ENCODE measurements around the gene ZNF462. TPM values are rescaled to one million over a fixed set of nuclear protein-coding genes. Genes with fewer than 3 reads are reported as not detected.

Gene ZNF462
- total and polyA plus RNA-seq, 5 donors, result 5.2 to 34.6 (median 30.7) TPM

DNA sequence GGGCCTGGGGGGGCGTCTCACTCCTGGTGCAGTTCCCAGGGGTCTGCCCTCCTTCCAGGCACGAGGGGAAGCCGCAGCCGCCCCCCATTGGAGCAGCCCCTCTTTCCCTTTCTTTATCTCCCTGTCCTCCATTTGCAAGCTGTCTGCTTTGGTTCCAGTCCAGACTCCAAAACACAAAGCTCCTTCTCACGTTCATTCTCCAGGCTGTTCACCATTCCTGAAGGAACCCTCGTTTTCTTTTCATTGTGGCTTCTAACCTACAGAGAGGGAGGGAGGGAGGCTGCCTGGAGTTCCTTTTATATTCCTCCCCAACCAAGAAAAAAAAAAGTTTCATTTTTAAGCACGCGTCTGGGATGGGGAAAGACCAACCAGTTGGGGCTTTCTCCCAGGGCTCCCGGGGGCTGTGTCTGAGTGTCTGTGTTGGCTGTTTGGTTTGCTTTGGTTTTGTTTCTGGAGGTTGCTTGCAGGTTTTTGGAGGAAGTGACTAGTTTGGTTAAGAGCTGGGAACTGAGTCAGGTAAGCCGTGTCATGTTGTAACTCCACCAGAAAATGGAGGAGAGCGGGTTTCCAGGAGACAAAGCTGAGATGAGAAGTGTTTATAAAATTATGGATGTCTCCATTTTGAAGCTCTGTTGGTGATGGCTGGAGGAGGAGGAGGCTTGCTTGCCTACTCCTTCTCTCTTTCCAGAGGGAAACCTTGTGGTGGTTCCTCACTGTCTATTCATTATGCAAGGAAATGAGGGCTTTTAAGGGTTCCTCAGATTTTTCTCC is 1.6 kb downstream of the ZNF462 start:
- ATAC-seq (peak in 1 of 2 donors; percentile 0), DNase-seq (peak; percentile 15 to 73 (median 59))
- peaks cover 2% of the 10 kb centered on the region for H3K4me1 ChIP-seq (ENCODE audit: control insufficient read depth, insufficient read depth, low read length)
- no peaks in the 10 kb centered on the region for H3K9me3 ChIP-seq (ENCODE audit: control insufficient read depth, low read length)
- H3K27me3 ChIP-seq (ENCODE audit: control insufficient read depth, insufficient read depth), result no peaks in the 10 kb centered on the region
- H3K27ac ChIP-seq (ENCODE audit: low read length), result peak overlapping the region; percentile 68
- intact Hi-C loops (cut with DNase I), result loop anchor here (5.0 to 10.0 kb wide), 6 partner anchors 50 to 962 kb away; no protein-coding TSS in a partner anchor
- peak overlapping the region; percentile 95 for H3K4me3 ChIP-seq (ENCODE audit: low read length)
- WGBS, result 13% methylated on average over 11 of the region's 11 CpGs

DNA sequence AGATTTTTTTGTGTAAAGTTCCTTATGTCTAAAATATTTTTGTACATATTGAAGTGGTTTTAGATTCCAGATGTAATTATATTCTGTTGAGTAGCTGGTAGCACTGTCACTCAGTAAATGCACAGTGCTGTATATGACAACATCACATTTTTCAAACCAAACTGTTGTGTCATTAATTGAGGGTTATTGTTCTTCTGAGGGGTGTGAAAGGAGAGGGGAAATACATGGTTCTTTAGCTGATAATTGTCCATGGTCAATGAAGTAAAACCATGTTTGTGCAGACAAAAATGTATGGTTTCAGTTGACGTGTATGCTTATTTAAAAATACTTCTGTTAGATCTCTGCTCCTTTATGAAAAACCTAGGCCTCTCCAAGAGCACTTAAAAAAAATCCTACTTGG is 3.3 kb downstream of the ZNF462 start:
- no peaks in the 10 kb centered on the region for H3K9me3 ChIP-seq (ENCODE audit: control insufficient read depth, low read length)
- DNase-seq (no peak), ATAC-seq (no peak)
- intact Hi-C loops (cut with DNase I), result loop anchor here (10.0 kb wide), 4 partner anchors 49 to 309 kb away; no protein-coding TSS in a partner anchor
- H3K27ac ChIP-seq (ENCODE audit: low read length), result no peak overlapping the region
- H3K4me1 ChIP-seq (ENCODE audit: control insufficient read depth, insufficient read depth, low read length), result peaks cover 2% of the 10 kb centered on the region
- H3K4me3 ChIP-seq (ENCODE audit: low read length), result no peak overlapping the region
- no peaks in the 10 kb centered on the region for H3K27me3 ChIP-seq (ENCODE audit: control insufficient read depth, insufficient read depth)
- 74% methylated on average over 1 of the region's 1 CpG for WGBS

DNA sequence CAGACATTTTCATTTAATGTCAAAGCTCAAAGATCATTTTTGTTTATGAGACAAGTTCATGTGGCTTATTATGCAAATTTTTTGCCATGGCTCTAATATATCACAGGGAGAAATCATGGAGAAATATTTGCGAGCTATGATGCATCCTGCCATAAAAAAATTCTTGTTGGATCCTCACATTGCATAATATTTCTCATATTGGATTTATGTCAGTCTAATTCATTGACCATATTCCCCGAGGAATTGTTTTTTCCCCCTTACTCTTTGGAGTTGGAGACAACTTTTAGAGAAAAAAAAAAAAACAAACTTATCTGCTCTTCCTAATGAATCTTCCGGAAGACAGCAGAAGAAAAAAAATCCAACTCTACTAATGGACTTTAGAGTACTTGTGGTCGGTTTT is 4.3 kb downstream of the ZNF462 start:
- 74% methylated on average over 4 of the region's 4 CpGs for WGBS
- H3K27ac ChIP-seq (ENCODE audit: low read length), result no peak overlapping the region
- no peaks in the 10 kb centered on the region for H3K27me3 ChIP-seq (ENCODE audit: control insufficient read depth, insufficient read depth)
- no peaks in the 10 kb centered on the region for H3K9me3 ChIP-seq (ENCODE audit: control insufficient read depth, low read length)
- ATAC-seq (no peak), DNase-seq (no peak)
- intact Hi-C loops (cut with DNase I), result loop anchor here (10.0 kb wide), 4 partner anchors 48 to 308 kb away; no protein-coding TSS in a partner anchor
- H3K4me1 ChIP-seq (ENCODE audit: control insufficient read depth, insufficient read depth, low read length), result peaks cover 2% of the 10 kb centered on the region
- no peak overlapping the region for H3K4me3 ChIP-seq (ENCODE audit: low read length)

DNA sequence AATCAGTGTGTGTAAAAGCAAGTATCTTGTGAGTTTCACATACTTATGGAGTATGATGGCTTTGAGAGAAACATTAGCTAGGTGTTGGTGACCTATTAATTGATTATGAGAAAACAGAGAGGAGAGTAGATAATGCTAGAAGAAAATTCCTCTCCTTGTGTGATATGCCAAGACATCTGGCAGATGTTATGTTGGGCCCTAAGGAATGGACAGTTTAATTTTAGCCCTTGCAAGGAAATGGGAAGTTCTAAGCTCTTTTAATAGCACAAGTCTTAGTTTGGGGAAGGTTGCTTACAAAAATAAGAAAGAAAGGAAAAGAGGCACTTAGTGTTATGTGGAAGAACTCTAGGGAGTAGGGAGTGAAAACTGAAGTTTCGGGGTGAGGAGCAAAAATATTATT is 5.1 kb downstream of the ZNF462 start:
- Histone ChIP-seq H3K27ac (ENCODE audit: low read length) (no peak overlapping the region), H3K9me3 (ENCODE audit: control insufficient read depth, low read length) (no peaks in the 10 kb centered on the region), H3K4me3 (ENCODE audit: low read length) (no peak overlapping the region), H3K4me1 (ENCODE audit: control insufficient read depth, insufficient read depth, low read length) (peaks cover 2% of the 10 kb centered on the region), H3K27me3 (ENCODE audit: control insufficient read depth, insufficient read depth) (no peaks in the 10 kb centered on the region)
- intact Hi-C loops (cut with DNase I), result loop anchor here (10.0 kb wide), 4 partner anchors 47 to 307 kb away; no protein-coding TSS in a partner anchor
- ATAC-seq (no peak), DNase-seq (no peak)
- WGBS, result 46% methylated on average over 1 of the region's 1 CpG

DNA sequence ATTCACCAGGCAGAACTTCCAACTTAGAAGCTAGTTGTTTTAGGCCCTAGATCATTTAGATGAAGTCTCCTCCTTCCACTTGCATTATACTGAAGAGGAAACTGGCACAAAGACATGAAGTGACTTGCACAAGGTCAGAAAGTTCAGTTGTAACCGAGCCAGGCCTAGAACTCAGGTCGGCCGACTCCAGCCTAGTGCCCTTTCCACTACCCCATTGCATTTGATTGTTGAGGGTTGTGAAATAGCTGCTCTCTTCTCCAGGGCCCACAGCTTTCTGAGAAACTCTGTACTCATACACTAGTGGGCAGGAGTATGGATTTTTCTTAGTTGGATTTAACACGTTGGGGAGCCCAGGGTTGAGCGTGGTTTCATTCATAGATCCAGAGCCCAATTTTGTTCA is 5.6 kb downstream of the ZNF462 start:
- Histone ChIP-seq H3K9me3 (ENCODE audit: control insufficient read depth, low read length) (no peaks in the 10 kb centered on the region), H3K27ac (ENCODE audit: low read length) (peak overlapping the region; percentile 82), H3K4me3 (ENCODE audit: low read length) (no peak overlapping the region), H3K4me1 (ENCODE audit: control insufficient read depth, insufficient read depth, low read length) (peaks cover 2% of the 10 kb centered on the region), H3K27me3 (ENCODE audit: control insufficient read depth, insufficient read depth) (no peaks in the 10 kb centered on the region)
- WGBS, result 37% methylated on average over 5 of the region's 5 CpGs
- intact Hi-C loops (cut with DNase I), result loop anchor here (10.0 kb wide), 4 partner anchors 46 to 306 kb away; no protein-coding TSS in a partner anchor
- DNase-seq (peak in 2 of 3 donors; percentile 43 to 56), ATAC-seq (peak; percentile 73 to 76)

DNA sequence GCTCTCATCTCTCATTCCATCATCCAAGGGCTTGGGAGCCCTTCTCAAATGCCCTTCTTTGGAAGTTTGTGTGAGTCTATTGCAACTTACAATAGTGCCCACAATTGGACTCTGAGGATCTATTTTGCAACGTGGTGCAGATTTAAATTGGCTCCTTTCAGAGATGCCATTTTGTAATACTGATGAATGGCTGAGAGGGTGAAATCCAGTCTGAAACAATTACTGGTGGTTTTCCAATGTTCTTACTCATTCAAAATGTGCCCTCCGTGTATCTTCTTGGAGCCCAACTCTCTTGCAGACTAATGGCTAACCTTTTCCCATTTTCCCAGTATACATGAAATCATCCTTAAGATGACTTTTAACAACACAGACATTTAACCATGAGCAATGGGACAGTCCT is 6.1 kb downstream of the ZNF462 start:
- Histone ChIP-seq H3K27ac (ENCODE audit: low read length) (peak overlapping the region; percentile 82), H3K9me3 (ENCODE audit: control insufficient read depth, low read length) (no peaks in the 10 kb centered on the region), H3K4me3 (ENCODE audit: low read length) (no peak overlapping the region), H3K27me3 (ENCODE audit: control insufficient read depth, insufficient read depth) (no peaks in the 10 kb centered on the region), H3K4me1 (ENCODE audit: control insufficient read depth, insufficient read depth, low read length) (peaks cover 2% of the 10 kb centered on the region)
- DNase-seq (no peak), ATAC-seq (peak in 1 of 2 donors; percentile 26)
- intact Hi-C loops (cut with DNase I), result loop anchor here (10.0 kb wide), 4 partner anchors 46 to 306 kb away; no protein-coding TSS in a partner anchor
- whole genome bisulfite sequencing, result 32% methylated on average over 2 of the region's 2 CpGs

DNA sequence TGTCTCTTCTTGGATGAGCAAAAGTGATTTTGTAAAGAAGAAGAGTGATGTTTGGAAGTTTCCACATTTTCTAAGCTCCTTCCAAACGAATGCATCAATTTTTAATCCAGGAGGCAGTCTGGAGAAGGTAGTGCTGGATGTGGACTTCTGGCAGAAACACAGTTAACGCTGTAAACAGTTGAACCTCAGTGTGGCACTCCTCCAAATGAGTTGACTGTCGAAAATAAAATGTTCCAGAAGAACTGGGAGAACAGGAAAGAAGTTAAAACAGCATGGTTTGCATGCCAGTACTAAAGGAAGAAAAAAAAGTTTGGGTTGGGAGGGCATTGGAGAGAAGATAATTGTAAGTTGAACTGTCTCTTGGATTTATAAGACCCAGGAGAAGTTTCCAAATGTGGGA is 6.5 kb downstream of the ZNF462 start:
- Histone ChIP-seq H3K4me3 (ENCODE audit: low read length) (no peak overlapping the region), H3K9me3 (ENCODE audit: control insufficient read depth, low read length) (no peaks in the 10 kb centered on the region), H3K27me3 (ENCODE audit: control insufficient read depth, insufficient read depth) (no peaks in the 10 kb centered on the region), H3K4me1 (ENCODE audit: control insufficient read depth, insufficient read depth, low read length) (peaks cover 2% of the 10 kb centered on the region), H3K27ac (ENCODE audit: low read length) (peak overlapping the region; percentile 48)
- peak; percentile 48 to 64 for ATAC-seq
- WGBS, result 7% methylated on average over 3 of the region's 3 CpGs
- no peak for DNase-seq
- intact Hi-C loops (cut with DNase I), result loop anchor here (10.0 kb wide), 4 partner anchors 45 to 305 kb away; no protein-coding TSS in a partner anchor

DNA sequence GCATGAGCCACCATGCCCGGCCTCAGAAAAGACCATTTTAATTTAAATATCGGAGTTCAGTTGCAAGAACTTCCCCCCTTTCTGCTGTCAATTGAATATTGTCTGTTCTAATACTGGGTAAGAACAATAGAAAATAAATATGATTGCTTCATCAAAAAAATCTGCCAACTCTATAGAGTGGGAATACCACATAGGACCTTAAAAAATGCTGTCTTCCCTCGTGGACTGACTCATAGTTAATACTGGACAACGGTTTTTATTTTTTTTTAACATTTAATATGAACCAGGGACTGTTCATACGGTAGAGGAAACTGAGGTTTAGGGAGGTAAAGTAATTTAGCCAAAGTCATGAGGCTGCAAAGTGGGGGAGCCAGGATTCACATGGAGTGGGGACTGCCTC is 9.7 kb downstream of the ZNF462 start:
- no peaks in the 10 kb centered on the region for H3K27me3 ChIP-seq (ENCODE audit: control insufficient read depth, insufficient read depth)
- no peak overlapping the region for H3K27ac ChIP-seq (ENCODE audit: low read length)
- ATAC-seq, result no peak
- no peaks in the 10 kb centered on the region for H3K9me3 ChIP-seq (ENCODE audit: control insufficient read depth, low read length)
- no peak overlapping the region for H3K4me3 ChIP-seq (ENCODE audit: low read length)
- no peak for DNase-seq
- 93% methylated on average over 5 of the region's 5 CpGs for whole genome bisulfite sequencing
- intact Hi-C loops (cut with DNase I), result no loop called here
- H3K4me1 ChIP-seq (ENCODE audit: control insufficient read depth, insufficient read depth, low read length), result peaks cover 2% of the 10 kb centered on the region

DNA sequence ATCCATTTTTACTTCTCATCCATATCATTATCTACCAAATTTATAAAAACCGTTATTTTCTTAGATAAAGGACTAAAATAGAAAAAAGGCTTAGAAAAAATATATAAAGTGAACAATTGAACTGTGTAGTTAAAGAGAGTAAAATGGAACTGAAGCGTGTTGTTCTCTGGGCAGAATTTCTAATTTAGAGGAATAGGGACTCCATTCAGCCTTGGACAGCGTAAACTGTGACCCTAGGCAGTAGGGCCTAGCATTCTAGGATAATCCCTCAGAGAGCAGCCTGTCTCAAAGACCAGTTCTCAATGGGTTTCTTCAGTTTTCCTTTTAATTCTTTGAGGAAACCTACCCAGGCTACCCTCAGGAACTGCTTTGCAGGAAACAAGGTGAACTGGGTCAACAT is 11.1 kb downstream of the ZNF462 start:
- WGBS, result 84% methylated on average over 3 of the region's 3 CpGs
- peaks cover 10% of the 10 kb centered on the region for H3K4me1 ChIP-seq (ENCODE audit: control insufficient read depth, insufficient read depth, low read length)
- no peak for ATAC-seq

DNA sequence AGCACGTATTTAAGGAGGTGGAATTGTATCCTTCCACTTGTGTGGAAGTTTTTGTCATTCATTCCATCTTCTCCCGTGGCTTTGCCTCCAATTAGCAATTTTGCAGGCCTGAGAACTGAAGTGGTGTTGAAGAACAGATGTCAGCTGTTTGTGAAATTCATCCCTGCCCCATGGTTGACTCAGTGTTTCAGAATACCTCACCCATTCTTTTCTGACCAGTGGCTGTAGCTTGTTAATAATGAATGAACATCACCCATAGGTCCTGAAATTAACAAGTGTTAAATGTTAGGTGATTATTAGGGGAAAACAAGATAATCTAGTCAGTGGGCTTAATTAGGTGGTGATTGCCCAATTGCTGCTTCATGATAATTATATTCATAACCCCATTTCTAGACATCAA is 11.7 kb downstream of the ZNF462 start:
- no peak overlapping the region for H3K27ac ChIP-seq (ENCODE audit: low read length)
- ATAC-seq, result no peak
- 68% methylated on average over 2 of the region's 2 CpGs for WGBS
- peaks cover 13% of the 10 kb centered on the region for H3K4me1 ChIP-seq (ENCODE audit: control insufficient read depth, insufficient read depth, low read length)
- no peak overlapping the region for H3K4me3 ChIP-seq (ENCODE audit: low read length)
- H3K27me3 ChIP-seq (ENCODE audit: control insufficient read depth, insufficient read depth), result no peaks in the 10 kb centered on the region
- intact Hi-C loops (cut with DNase I), result no loop called here
- no peak for DNase-seq
- H3K9me3 ChIP-seq (ENCODE audit: control insufficient read depth, low read length), result no peaks in the 10 kb centered on the region

More for the DNA sequence above, 11.1 kb downstream of the ZNF462 start:
- no peaks in the 10 kb centered on the region for H3K9me3 ChIP-seq (ENCODE audit: control insufficient read depth, low read length)
- intact Hi-C loops (cut with DNase I), result no loop called here
- H3K4me3 ChIP-seq (ENCODE audit: low read length), result no peak overlapping the region
- H3K27ac ChIP-seq (ENCODE audit: low read length), result peak overlapping the region; percentile 16
- no peaks in the 10 kb centered on the region for H3K27me3 ChIP-seq (ENCODE audit: control insufficient read depth, insufficient read depth)
- no peak for DNase-seq

DNA sequence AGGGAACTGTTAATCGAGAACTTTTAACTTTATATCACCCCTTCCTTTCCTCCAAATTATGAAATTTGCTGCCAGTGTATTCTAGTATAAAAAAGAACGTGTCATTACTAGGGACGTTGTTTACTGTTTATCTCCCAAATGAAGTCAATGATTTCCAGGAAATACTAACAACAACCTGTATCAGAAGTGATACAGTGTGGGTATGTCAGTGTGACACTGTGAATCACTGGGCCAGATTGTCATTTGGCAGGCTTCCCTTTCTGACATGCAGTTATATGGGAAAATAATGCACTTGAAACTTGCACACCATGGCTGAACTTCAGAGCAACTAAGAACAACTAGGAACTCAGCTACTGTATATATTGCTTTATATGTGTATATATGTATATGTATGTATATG is 12.6 kb downstream of the ZNF462 start:
- intact Hi-C loops (cut with DNase I), result no loop called here

More for the DNA sequence above, 12.6 kb downstream of the ZNF462 start:
- H3K9me3 ChIP-seq (ENCODE audit: control insufficient read depth, low read length), result no peaks in the 10 kb centered on the region
- ATAC-seq (peak in 1 of 2 donors; percentile 27), DNase-seq (no peak)
- H3K4me3 ChIP-seq (ENCODE audit: low read length), result no peak overlapping the region
- H3K27me3 ChIP-seq (ENCODE audit: control insufficient read depth, insufficient read depth), result no peaks in the 10 kb centered on the region
- no peak overlapping the region for H3K27ac ChIP-seq (ENCODE audit: low read length)
- H3K4me1 ChIP-seq (ENCODE audit: control insufficient read depth, insufficient read depth, low read length), result peaks cover 13% of the 10 kb centered on the region
- WGBS, result 25% methylated on average over 3 of the region's 3 CpGs
